ENCODE results near the gene GDF9. TPM values are rescaled to one million over a fixed set of nuclear protein-coding genes. Genes with fewer than 3 reads are reported as not detected.

The GDF9 gene, protein sequence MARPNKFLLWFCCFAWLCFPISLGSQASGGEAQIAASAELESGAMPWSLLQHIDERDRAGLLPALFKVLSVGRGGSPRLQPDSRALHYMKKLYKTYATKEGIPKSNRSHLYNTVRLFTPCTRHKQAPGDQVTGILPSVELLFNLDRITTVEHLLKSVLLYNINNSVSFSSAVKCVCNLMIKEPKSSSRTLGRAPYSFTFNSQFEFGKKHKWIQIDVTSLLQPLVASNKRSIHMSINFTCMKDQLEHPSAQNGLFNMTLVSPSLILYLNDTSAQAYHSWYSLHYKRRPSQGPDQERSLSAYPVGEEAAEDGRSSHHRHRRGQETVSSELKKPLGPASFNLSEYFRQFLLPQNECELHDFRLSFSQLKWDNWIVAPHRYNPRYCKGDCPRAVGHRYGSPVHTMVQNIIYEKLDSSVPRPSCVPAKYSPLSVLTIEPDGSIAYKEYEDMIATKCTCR
- 0.24 TPM for total RNA-seq
- long read RNA-seq, result 0 reads

DNA sequence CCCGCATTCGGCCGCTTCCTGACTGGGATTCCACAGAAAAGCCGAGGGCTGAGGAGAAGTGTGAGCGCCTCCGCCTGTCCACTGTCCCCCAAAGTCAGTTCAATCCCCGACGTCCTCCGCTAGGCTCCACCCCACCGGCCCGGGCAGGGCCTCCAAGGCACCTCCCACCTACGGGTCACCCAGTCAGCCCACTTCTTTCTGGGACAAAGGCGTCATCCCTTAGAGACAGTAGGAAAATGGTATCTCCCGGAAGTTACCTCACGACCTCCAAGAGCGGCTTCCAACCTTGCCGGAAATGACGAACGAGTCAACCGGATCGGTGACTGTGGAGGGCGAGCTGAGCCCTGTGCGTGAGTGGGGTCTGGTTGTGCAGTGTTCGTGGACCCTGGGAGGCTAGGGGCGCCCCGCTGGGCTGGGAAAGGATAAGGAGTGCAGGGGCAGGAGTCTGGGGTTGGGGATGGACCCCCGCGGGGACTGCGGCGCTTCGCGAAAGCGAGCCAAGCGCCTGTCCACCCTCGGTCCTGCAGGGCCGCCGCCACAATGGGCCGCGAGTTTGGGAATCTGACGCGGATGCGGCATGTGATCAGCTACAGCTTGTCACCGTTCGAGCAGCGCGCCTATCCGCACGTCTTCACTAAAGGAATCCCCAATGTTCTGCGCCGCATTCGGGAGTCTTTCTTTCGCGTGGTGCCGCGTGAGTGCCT is at the start of gene GDF9, which contains the start of gene UQCRQ:
GDF9 (minus strand) TSS at position 128 of the 704 bp plus-strand sequence. CDS start 1,936 bp downstream, outside the sequence.
UQCRQ (plus strand) TSS at position 301 of the 704 bp plus-strand sequence; CDS start at position 541, 240 bp downstream.
- intact Hi-C loops (cut with DNase I), result loop anchor here (1.0 kb wide), 1 partner anchor 36 kb away; the partner anchor contains the start of gene SHROOM1
- DNase-seq (ENCODE audit: missing footprints), result peak; percentile 95

DNA sequence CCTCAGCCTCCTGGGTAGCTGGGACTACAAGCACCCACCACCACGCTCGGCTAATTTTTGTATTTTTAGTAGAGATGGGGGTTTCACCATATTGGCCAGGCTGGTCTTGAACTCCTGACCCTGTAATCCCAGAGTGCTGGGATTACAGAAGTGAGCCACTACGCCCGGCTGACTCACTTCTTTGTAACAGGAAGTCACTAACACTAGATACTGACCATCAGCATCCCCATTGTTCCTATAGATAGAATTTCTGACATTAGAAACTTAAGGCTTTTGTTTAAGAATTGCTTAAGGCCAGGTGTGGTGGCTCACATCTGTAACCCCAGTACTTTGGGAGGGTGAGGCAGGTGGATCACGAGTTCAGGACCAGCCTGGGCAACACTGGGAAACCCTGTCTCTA is 49.4 kb upstream of the GDF9 start:
- DNase-seq (ENCODE audit: missing footprints) (no peak), ATAC-seq (no peak)
- intact Hi-C loops (cut with DNase I), result no loop called here

More for the DNA sequence above, at the start of gene GDF9, which contains the start of gene UQCRQ:
- peak; percentile 99 for ATAC-seq

DNA sequence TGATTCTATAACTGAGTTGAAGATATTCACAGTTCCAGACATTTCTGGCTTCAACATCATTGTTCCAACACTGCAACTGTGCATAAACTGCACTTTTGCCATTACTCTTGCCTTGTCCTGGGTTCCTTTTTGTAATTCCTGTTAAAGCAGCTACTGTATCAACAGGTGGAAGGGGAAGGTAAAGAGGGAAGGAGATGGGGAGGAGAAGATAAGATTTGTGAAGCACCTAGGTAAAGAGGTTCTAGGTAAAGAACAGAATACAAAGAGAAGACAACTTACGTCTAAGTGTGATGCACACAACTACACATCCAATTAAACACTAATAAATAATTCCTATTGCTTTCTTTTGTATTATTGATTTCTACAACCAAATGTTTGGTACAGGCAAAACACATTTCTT is 43.4 kb upstream of the GDF9 start:
- no peak for ATAC-seq
- intact Hi-C loops (cut with DNase I), result no loop called here
- DNase-seq (ENCODE audit: missing footprints), result no peak

DNA sequence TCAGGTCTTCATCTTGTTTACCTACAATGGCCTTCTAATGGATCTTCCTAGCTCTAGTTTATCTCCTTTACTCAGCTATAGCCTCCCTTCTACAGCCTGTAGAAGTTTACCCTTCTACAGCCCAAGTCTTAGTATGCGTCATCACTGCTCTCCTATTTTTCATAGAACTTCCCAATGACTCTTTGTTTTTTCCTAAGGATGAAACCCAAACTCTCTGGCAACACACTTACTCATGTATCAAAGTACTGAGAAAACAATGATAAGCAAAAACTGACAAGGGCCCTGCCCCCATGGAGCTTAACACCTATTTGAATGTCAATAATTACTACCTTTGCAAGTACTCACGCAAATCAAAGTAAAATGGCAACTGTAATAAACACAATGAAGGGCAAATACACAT is 40.9 kb upstream of the GDF9 start:
- intact Hi-C loops (cut with DNase I), result no loop called here
- DNase-seq (ENCODE audit: missing footprints), result no peak
- no peak for ATAC-seq

DNA sequence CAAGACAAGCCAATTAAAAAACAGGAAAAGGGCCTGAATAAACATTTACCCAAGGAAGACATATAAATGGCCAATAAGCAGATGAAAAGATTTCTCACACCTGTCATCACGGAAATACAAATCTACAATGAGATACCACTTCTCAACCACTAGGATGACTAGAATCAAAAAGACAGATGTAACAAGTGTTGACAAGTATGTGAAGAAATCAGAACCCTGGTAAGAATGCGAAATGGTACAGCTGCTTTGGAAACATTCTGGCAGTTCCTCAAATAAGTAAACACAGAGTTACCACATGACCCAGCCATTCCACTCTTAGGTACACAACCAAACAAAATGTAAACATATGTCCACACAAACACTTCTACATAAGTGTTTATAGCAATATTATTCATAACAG is 39.7 kb upstream of the GDF9 start:
- ATAC-seq, result no peak
- intact Hi-C loops (cut with DNase I), result no loop called here
- no peak for DNase-seq (ENCODE audit: missing footprints)

DNA sequence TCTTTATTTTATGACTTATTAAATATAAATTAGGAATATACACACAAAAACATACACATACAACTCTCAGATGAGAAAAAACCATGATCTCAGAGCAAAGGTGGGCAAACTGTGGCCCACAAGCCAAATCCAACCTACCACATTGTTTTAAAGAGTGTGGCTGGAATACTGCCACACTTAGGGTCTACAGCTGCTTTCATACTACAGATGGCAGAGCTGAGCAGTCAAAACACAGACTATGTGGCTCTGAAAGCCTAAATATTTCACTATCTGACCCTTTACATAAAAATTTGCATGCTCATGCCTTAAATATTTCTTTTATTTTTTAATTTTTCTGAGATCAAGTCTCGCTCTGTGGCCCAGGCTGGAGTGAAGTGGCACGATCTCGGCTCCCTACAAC is 35.5 kb upstream of the GDF9 start:
- no peak for DNase-seq (ENCODE audit: missing footprints)
- no peak for ATAC-seq
- intact Hi-C loops (cut with DNase I), result no loop called here

DNA sequence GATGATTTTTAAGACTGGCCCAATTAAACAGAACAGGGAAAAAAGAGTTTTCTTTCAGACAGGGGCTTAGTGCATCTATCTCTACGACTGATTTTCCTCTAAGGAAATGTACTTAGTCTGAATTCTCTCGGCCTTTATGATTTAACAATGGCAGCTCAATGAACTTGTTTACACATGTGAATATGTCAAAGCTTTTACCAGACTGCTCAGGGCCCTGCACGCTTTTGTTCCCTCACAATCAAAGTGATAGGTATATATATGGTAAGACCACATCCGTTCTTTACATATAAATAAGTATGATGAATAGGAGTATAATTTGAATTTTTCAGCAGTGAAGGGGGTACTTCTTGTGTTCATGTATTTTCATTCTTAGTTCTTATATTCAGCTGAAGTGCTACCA is 34.8 kb upstream of the GDF9 start:
- intact Hi-C loops (cut with DNase I), result no loop called here
- DNase-seq (ENCODE audit: missing footprints), result no peak
- ATAC-seq, result no peak

DNA sequence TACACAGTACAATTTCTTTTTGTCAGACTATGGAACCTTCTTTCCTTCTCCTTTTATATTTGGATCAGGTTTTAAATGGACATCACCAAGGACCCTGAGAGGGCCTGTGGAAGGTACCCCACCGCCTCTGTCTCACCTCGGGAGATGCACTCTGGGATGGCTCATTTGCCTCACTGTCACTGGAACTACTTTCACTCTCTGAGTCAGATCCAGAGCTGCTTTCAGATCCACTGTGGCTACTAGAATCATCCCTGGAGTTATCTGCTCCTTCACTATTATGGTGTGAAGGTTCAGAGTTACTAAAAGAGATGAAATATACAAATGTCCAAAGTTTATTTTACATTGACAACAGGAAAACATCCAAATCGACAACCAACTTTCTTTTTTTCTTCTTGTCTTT is 31.8 kb upstream of the GDF9 start:
- ATAC-seq, result no peak
- DNase-seq (ENCODE audit: missing footprints), result no peak
- intact Hi-C loops (cut with DNase I), result no loop called here

DNA sequence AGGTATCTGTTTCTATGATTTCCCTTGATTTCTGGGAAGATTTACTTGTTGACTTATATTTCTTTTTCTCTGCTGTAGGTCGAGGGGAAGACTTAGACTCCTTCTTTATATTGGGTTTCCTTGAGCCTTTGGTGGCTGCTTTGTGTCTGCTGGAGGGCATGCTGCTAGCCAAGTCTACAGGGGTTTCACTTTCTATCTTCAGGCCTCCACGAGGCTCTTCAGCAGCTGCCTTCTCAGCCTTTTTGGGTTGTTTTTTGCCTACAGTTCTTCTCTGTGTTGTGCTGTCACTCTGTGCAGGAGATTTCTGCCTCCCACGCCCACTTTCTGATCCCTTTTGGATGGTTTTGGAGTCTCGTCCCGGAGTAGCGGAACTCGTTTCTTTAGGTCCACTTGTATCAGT is 30.4 kb upstream of the GDF9 start:
- DNase-seq (ENCODE audit: missing footprints), result no peak
- ATAC-seq, result peak; percentile 34
- intact Hi-C loops (cut with DNase I), result no loop called here

DNA sequence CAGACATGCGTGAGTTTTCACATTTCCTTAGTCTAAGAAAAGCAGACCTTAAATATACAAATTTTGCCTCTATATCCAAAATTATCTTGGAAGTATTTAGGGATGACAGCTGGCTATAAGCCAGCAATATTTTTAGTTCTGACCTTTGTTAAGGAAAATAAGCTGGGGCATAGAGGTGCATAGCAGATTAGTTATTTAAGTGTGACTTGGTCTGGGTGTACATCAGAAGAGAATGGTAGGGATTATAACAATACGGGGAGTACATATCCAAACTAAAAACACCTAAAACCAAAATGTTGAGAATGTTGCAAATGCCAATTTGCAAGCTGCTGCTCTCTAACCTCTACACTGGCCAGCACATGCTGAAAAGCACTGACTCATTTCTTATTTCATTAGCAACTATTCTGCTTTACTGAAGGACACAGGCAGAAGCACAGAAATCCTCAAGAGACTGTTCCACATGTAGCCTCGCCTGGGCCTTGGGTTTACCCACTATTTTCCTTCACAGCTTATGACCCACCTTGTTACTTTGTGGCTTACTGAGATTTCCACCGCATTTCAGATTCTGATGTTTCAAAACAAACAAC is 29.5 kb upstream of the GDF9 start:
- ATAC-seq (no peak), DNase-seq (ENCODE audit: missing footprints) (no peak)
- intact Hi-C loops (cut with DNase I), result no loop called here

DNA sequence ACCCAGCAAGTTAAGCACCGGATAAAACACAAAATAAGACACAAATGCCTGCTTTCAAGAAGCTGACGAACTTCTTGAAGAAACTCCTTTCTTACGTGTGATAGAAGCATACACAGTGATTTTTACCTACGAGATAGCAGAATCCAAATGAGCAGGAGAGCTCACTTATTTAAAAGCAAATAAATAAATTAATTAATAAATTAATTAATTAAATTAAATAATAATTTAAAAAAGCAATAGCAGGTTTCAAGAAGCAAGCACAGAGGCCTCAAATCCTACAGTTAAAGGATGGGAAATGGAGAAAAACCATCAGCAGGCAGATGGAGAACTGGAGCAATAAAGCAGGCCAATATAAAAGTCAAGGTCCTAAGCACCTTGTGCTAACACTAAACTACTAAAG is 24.5 kb upstream of the GDF9 start:
- no peak for ATAC-seq
- intact Hi-C loops (cut with DNase I), result no loop called here
- DNase-seq (ENCODE audit: missing footprints), result no peak

DNA sequence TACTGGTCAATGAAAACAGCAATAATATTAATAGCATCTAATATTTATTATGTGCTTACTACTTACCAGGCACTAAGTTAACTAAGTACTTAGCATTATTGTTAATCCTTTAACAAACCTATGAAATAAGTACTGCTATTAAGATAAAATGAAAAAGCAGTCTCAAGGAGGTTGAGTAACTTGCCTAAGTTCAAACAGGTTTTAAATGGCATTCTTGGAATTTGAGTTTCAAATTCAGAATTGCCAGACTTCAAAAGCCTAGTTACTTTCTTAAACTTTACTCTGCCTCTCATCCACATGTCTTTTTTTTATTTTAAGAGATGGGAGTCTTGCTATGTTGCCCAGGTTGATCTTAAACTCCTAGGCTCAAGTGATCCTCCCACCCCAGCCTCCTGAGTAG is 23.2 kb upstream of the GDF9 start:
- intact Hi-C loops (cut with DNase I), result no loop called here
- DNase-seq (ENCODE audit: missing footprints) (no peak), ATAC-seq (no peak)

DNA sequence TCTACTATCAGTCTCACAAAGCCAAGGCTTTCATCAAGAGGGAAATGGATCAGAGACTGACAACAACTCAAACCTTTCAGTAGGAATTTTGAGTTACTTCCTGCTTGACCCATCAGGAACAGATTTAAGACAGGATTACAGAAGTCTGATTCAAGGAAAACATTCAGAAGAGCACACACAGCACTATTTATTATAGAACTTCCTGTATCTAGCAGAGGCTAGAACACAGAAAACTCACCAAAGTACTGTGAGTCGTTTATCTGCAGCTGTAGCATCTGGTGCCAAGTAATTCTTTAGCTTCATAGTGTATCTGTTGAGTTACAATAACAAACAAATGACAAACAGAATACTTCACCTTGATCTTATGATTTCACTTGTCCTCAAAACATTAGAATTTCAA is 21.0 kb upstream of the GDF9 start:
- intact Hi-C loops (cut with DNase I), result no loop called here
- ATAC-seq, result peak; percentile 37
- DNase-seq (ENCODE audit: missing footprints), result no peak

DNA sequence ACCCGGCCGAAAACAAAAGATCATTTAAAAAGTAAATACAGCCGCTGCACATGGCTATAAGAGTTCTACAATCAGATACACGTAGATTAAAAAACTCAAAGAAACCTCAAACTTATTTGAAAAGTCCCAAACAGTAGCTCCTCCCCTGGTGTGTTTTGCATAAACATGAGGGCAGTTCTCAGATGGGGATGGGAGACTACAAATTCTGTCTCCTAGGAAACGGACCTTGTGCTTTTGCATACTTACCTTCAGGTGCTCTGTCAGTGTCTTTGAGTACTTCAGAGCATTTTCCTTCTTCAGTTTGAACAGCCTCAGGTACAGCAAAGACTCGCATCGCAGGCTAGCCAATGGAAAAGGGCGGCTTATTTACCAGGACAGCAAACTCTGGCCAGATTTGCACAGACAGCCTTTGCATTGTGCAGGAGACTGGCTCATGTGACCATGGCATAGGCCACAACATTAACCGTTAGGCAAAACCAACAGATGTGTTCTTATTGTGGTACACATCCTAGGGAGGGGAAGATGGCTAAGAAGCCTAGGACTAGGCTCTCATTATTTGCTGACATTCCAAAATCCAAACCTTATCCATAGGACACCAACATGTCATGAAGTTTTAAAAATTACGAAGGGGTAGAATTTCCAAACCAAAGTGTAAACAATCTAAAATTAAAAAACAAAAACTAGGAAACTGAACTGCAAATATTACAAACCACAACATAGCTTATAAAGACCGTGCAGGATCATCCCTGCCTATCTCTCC is 20.0 kb upstream of the GDF9 start:
- intact Hi-C loops (cut with DNase I), result no loop called here
- DNase-seq (ENCODE audit: missing footprints), result no peak

DNA sequence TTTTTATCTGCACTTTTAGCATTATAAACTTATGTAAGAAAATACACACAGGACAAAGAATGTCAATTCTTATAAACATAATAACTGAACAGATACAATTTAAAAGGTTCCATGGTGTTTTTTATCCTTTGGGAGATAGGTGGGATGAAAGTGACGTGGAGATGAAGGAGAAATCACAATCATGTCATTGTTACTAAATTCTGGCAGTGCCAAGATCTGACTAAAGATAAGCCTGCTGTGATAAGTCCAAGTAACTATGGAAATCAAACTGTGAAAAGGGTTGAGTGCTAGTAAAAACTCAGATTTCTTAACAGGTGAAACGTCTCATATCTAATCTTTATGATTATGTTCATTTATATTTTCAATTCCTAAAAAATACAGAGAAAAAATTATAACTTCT is 18.3 kb upstream of the GDF9 start:
- intact Hi-C loops (cut with DNase I), result no loop called here
- DNase-seq (ENCODE audit: missing footprints) (no peak), ATAC-seq (no peak)

More for the DNA sequence above, 20.0 kb upstream of the GDF9 start:
- no peak for ATAC-seq

DNA sequence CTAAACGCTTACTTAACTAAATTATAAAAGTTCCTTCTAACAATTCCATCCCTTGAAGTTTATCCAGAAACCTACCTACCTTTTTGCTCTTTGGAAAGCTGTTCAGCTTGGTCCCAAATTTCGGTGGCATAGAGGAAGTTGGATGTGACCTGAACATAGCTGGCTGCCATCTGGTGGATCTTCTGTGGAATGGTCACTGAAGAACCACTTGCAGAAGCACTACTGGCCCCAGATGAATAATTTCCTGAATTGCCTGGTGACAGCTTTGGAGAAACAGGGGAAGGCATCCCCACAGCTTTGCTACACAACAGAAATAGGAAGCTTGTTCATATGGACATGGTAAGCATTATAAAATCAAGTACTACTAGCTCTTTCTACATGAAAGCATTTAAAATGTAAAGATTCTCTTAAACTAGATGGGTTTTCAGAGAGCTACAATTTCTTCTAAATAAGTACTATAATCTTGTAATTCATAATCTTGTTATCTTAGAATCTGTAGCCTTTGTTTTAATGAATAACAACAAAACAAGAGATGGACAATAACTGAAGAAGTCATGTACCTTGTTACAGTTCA is 17.1 kb upstream of the GDF9 start:
- intact Hi-C loops (cut with DNase I), result loop anchor here (1.0 kb wide), 1 partner anchor 53 kb away; the partner anchor contains the start of gene SHROOM1
- ATAC-seq (peak; percentile 86), DNase-seq (ENCODE audit: missing footprints) (no peak)

DNA sequence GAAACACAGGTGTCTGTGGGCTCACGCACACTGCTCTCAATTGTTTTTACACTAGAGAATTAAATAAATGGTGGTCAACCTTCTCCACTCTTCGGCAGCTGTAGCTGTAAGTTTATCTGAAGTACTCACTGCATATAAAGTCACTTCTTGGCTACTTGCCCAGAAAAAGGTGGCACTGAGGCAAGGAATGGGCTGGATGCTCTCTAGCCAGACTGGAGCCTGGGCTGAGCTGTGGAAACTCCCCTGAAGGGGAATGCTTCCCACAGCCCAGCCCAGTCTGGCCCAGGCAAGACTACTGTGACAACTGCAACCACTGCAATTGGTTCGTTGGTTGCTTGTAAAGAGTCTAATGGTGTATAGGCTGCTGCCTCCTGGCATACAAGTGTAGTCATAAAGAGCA is 11.7 kb upstream of the GDF9 start:
- intact Hi-C loops (cut with DNase I), result no loop called here
- DNase-seq (ENCODE audit: missing footprints), result no peak
- peak; percentile 87 for ATAC-seq

DNA sequence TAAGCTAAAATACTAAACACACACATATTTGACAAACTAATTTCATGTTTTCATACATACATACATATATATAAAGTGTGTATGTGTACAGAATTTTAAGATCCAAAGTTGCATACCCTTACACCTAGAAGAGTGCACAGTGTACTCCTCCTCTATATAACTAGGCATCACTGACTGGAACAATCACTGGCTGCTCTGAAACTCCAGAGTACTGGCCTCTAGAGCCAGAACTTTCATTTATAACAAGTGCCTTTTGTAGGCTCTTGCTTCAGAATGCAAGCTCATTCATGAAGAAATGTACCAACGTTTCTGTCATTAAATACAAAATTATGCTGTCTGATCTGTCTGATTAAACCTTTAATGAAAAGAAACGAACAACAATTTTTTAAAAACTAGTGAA is 11.2 kb upstream of the GDF9 start:
- DNase-seq (ENCODE audit: missing footprints), result no peak
- ATAC-seq, result peak; percentile 57
- intact Hi-C loops (cut with DNase I), result no loop called here

Measured in Right ventricle myocardium inferior (tissue), 1 donor.